Spleen (tissue), 11 donors: ENCODE measurements around the gene MYO18B. TPM values are rescaled to one million over a fixed set of nuclear protein-coding genes. Genes with fewer than 3 reads are reported as not detected.

Source experiments
- DNase-seq: peaks from one replicate; pipeline ENCODE4 v3.0.0-alpha.2; 2020
- H3K27ac ChIP-seq, 8 donors: fragments of 200-600 bp; sonication (generic) in 7 of 8; 1 replicate in 4 of 8; 2 replicates in 4 of 8; pipeline versions ENCODE4 v1.5.0 to v1.8.0; 2016 to 2021; ENCODE audit warnings: inconsistent platforms in 4 of 8, mild to moderate bottlenecking in 4 of 8, moderate library complexity in 1 of 8
- H3K27me3 ChIP-seq, 7 donors: fragments of 200-600 bp; sonication (generic) in 6 of 7; replicated peaks in 1 of 7; 1 replicate in 4 of 7; 2 replicates in 3 of 7; pipeline versions ENCODE4 v1.5.0 to v1.8.0; 2016 to 2021; ENCODE audit warnings: inconsistent platforms in 3 of 7, mild to moderate bottlenecking in 1 of 7
- H3K36me3 ChIP-seq, 6 donors: fragments of 200-600 bp; sonication (generic) in 5 of 6; 1 replicate in 4 of 6; 2 replicates in 2 of 6; pipeline versions ENCODE4 v1.5.0 to v1.8.0; 2016 to 2021; ENCODE audit warnings: inconsistent platforms in 2 of 6
- H3K4me1 ChIP-seq, 6 donors: fragments of 200-600 bp; sonication (generic) in 5 of 6; 1 replicate in 3 of 6; 2 replicates in 3 of 6; pipeline versions ENCODE4 v1.5.0 to v1.8.0; 2016 to 2021; ENCODE audit warnings: inconsistent platforms in 3 of 6
- H3K4me3 ChIP-seq, 8 donors: fragments of 200-600 bp; sonication (generic) in 7 of 8; 1 replicate in 4 of 8; 2 replicates in 4 of 8; pipeline versions ENCODE4 v1.5.0 to v1.8.0; 2016 to 2021; ENCODE audit warnings: inconsistent platforms in 4 of 8, mild to moderate bottlenecking in 4 of 8, moderate library complexity in 2 of 8
- H3K9me3 ChIP-seq, 8 donors: fragments of 200-600 bp; sonication (generic) in 7 of 8; 1 replicate in 4 of 8; 2 replicates in 4 of 8; pipeline versions ENCODE4 v1.5.0 to v1.8.0; 2016 to 2021; ENCODE audit warnings: inconsistent platforms in 4 of 8
- CTCF ChIP-seq, 11 experiments: fragments of 200-600 bp in 7 of 11; fragments of 450-650 bp in 4 of 11; sonication (generic) in 4 of 11; IDR thresholded peaks in 8 of 11; conservative IDR thresholded peaks in 3 of 11; 1 replicate in 7 of 11; 2 replicates in 4 of 11; pipeline versions ENCODE4 v1.4.0 to v1.8.0; 2016 to 2021; ENCODE audit warnings: antibody characterized with exemption in 11 of 11, inconsistent platforms in 4 of 11, mild to moderate bottlenecking in 1 of 11
- POLR2A ChIP-seq, 3 donors: fragments of 450-650 bp; IDR thresholded peaks; one replicate each; pipeline ENCODE4 v1.5.1; 2017; ENCODE audit warnings: antibody characterized with exemption in 3 of 3, mild to moderate bottlenecking in 1 of 3
- POLR2AphosphoS5 ChIP-seq, 3 donors: sonication (generic); formaldehyde crosslinking; IDR thresholded peaks; one replicate each; pipeline ENCODE4 v1.5.1; 2017; ENCODE audit warnings: antibody characterized with exemption in 3 of 3
- WGBS, 5 donors: extraction: QIAGEN DNeasy Blood & Tissue Kit in 3 of 5; methylation state at CpG; one replicate each; pipeline versions ENCODE4 v1.1.5 to v1.1.7; 2013 to 2018; 5-methylcytosine and 5-hydroxymethylcytosine counted together
- intact Hi-C: fragments of 100-400 bp; cut with DNase I; formaldehyde crosslinking; loops from one replicate; pipeline ENCODE4 v1.15.0; 2023; ENCODE audit warnings: low total_unique reads
- polyA plus RNA-seq, 3 donors: library from polyadenylated mRNA; stranded (reverse); fragments of 200-250 nt; gene quantifications; one replicate each; pipeline ENCODE4 v1.2.1, GENCODE V29; 2013
- total RNA-seq, 7 donors: library from RNA; depleted of rRNA in 3 of 7; stranded (reverse); fragments of >200 nt in 3 of 7; fragmentation: NEBNext Ultra II Directional in 4 of 7; extraction: Animal tissue kit (Norgen Biotek cat#: 25700) in 4 of 7; gene quantifications; one replicate each; pipeline versions ENCODE4 v1.1.0 to v1.2.1, GENCODE V29; 2016 to 2021
- donor health status: healthy with polysubstance abuse.
- donor health status: DM: no; HTN: no; CAD: no; lungs with moderate emphysema.
- donor health status: DM: no; HTN: no; CAD: no.
- donor health status: Bipolar disorder and iron deficiency.
- donor health status: healthy.
- donor health status: DM: no; HTN: no; CAD: no.
- donor health status: DM: yes; HTN: yes; CAD: no.

MYO18B gene
- total and polyA plus RNA-seq, 10 donors = under 0.01 to 0.79 (median 0.12) TPM

- intact Hi-C loops = no loop called here
- H3K4me1 ChIP-seq = peaks cover 0 to 13% (median 2%) of the 10 kb centered on the region in 6 donors
- no peaks in the 10 kb centered on the region for H3K36me3 ChIP-seq
- H3K4me3 ChIP-seq = no peak overlapping the region
- H3K27me3 ChIP-seq = peaks cover 0 to 15% (median 0%) of the 10 kb centered on the region in 7 donors
- DNase-seq = no peak
- H3K9me3 ChIP-seq = no peaks in the 10 kb centered on the region
- TF ChIP-seq POLR2AphosphoS5 (IDR thresholded peaks at IDR 0.05) = no peak
- no peak for TF ChIP-seq POLR2A (IDR thresholded peaks at IDR 0.05)
- TF ChIP-seq CTCF (IDR thresholded peaks at IDR 0.05 in 8 of 11, conservative IDR thresholded peaks at IDR 0.05 in 3 of 11) = no peak
- no peak overlapping the region for H3K27ac ChIP-seq
- WGBS, 5 donors = 75 to 89% (median 80%) methylated on average over 7 of the region's 7 CpGs
Observed at GRCh38 chr22:25745341-25746011, 3.5 kb downstream of the MYO18B start.

GRCh38 chr22:25746012-25746373, 4.0 kb downstream of the MYO18B start:
- H3K4me3 ChIP-seq = no peak overlapping the region
- intact Hi-C loops = no loop called here
- WGBS, 5 donors = 0 to 51% (median 39%) methylated on average over 1 of the region's 1 CpG
- TF ChIP-seq CTCF (IDR thresholded peaks at IDR 0.05 in 8 of 11, conservative IDR thresholded peaks at IDR 0.05 in 3 of 11) (no peak), POLR2AphosphoS5 (IDR thresholded peaks at IDR 0.05) (no peak), POLR2A (IDR thresholded peaks at IDR 0.05) (no peak)
- peaks cover 0 to 15% (median 0%) of the 10 kb centered on the region in 7 donors for H3K27me3 ChIP-seq
- no peaks in the 10 kb centered on the region for H3K9me3 ChIP-seq
- no peak overlapping the region for H3K27ac ChIP-seq
- no peak for DNase-seq
- H3K36me3 ChIP-seq = no peaks in the 10 kb centered on the region
- peaks cover 0 to 18% (median 2%) of the 10 kb centered on the region in 6 donors for H3K4me1 ChIP-seq

GRCh38 chr22:25747245-25747944, 5.4 kb downstream of the MYO18B start:
- Histone ChIP-seq H3K4me3 (no peak overlapping the region), H3K4me1 (peaks cover 0 to 21% (median 2%) of the 10 kb centered on the region in 6 donors), H3K27ac (peak overlapping the region in 3 of 8 donors; percentile 0 to 59 (median 10)), H3K9me3 (no peaks in the 10 kb centered on the region), H3K36me3 (no peaks in the 10 kb centered on the region), H3K27me3 (peaks cover 0 to 7% (median 0%) of the 10 kb centered on the region in 7 donors)
- no peak for DNase-seq
- TF ChIP-seq POLR2AphosphoS5 (IDR thresholded peaks at IDR 0.05) = no peak
- no peak for TF ChIP-seq CTCF (IDR thresholded peaks at IDR 0.05 in 8 of 11, conservative IDR thresholded peaks at IDR 0.05 in 3 of 11)
- no peak for TF ChIP-seq POLR2A (IDR thresholded peaks at IDR 0.05)
- WGBS, 5 donors = 61 to 75% (median 67%) methylated on average over 8 of the region's 8 CpGs
- intact Hi-C loops = no loop called here

- peaks cover 0 to 21% (median 2%) of the 10 kb centered on the region in 6 donors for H3K4me1 ChIP-seq
- H3K9me3 ChIP-seq = no peaks in the 10 kb centered on the region
- TF ChIP-seq POLR2AphosphoS5 (IDR thresholded peaks at IDR 0.05) (no peak), POLR2A (IDR thresholded peaks at IDR 0.05) (no peak), CTCF (IDR thresholded peaks at IDR 0.05 in 8 of 11, conservative IDR thresholded peaks at IDR 0.05 in 3 of 11) (no peak)
- no peak for DNase-seq
- no peak overlapping the region for H3K4me3 ChIP-seq
- no peaks in the 10 kb centered on the region for H3K36me3 ChIP-seq
- H3K27ac ChIP-seq = peak overlapping the region in 2 of 8 donors; percentile 0 to 59
- H3K27me3 ChIP-seq = peaks cover 0 to under 1% (median 0%) of the 10 kb centered on the region in 7 donors
- intact Hi-C loops = no loop called here
- WGBS, 5 donors = 68 to 82% (median 73%) methylated on average over 5 of the region's 5 CpGs
Observed at GRCh38 chr22:25748140-25748539, 6.2 kb downstream of the MYO18B start.
